AG10803 (cell line): ENCODE measurements around the gene XKR3.

ENCODE experiments used
- DNase-seq: peaks from one replicate; pipeline ENCODE4 v3.0.0; 2010; ENCODE audit warnings: low read depth
- H3K4me3 ChIP-seq: 2 replicates; pipeline ENCODE4 v1.5.1; 2011; ENCODE audit warnings: mild to moderate bottlenecking, low read length, control low read depth
- TF ChIP-seq, protein P1 (sequence below): conservative IDR thresholded peaks from 2 replicates; pipeline ENCODE4 v1.5.1; 2011; ENCODE audit warnings: mild to moderate bottlenecking, low read length, control low read depth, inconsistent platforms

XKR3 gene

DNA sequence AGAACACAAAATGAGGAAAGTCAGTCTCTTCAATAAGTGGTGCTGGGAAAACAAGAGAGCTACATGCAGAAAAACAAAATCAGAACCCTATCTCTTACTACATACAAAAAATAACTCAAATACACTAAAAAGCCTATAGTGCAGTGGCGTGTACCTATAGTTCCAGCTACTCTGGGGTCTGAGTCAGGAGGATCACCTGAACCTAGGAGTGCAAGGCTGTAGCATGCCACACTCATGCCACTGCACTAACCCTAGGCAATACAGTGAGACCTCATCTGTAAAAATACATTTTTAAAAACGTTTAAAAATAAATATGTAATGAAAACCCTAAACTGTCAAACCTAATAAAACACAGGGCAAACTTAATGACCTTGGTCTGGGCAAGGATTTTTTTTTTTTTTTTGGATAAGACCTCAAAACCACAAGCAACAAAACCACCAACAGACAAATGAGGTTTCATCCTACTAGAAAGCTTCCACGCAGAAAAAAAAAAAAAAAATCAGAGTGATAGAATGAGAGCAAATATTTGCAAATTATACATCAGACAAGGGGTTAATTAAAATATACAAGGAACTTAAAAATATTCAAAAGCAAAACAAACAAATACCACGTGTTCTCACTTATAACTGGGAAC, 35.2 kb downstream of the XKR3 start:
- TF ChIP-seq, protein P1, sequence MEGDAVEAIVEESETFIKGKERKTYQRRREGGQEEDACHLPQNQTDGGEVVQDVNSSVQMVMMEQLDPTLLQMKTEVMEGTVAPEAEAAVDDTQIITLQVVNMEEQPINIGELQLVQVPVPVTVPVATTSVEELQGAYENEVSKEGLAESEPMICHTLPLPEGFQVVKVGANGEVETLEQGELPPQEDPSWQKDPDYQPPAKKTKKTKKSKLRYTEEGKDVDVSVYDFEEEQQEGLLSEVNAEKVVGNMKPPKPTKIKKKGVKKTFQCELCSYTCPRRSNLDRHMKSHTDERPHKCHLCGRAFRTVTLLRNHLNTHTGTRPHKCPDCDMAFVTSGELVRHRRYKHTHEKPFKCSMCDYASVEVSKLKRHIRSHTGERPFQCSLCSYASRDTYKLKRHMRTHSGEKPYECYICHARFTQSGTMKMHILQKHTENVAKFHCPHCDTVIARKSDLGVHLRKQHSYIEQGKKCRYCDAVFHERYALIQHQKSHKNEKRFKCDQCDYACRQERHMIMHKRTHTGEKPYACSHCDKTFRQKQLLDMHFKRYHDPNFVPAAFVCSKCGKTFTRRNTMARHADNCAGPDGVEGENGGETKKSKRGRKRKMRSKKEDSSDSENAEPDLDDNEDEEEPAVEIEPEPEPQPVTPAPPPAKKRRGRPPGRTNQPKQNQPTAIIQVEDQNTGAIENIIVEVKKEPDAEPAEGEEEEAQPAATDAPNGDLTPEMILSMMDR, result no peak
- H3K4me3 ChIP-seq, result no peak overlapping the region
- DNase-seq, result no peak

DNA sequence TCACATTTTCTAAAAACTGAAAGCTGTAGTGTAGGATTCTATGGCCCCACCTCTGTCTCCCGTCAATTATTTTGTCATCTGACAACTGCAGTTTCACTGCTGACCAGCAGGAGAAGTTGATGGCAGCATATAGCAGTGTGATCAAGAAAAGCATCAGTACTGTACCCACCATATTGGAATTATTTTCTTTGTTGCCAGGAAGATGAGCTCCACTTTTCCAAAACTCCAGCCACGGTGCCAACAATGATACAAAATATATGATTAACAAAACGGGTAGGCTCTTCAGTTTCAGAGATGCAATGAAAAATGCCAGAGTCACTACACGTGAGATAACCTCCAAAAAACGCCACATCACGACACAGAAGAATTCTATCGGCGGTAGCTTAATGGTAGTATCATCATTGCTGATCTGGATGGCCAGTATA, 41.3 kb downstream of the XKR3 start:
- no peak overlapping the region for H3K4me3 ChIP-seq
- TF ChIP-seq, protein P1, result peak; percentile 31; the same call in 1 of the 2 replicates
- no peak for DNase-seq

DNA sequence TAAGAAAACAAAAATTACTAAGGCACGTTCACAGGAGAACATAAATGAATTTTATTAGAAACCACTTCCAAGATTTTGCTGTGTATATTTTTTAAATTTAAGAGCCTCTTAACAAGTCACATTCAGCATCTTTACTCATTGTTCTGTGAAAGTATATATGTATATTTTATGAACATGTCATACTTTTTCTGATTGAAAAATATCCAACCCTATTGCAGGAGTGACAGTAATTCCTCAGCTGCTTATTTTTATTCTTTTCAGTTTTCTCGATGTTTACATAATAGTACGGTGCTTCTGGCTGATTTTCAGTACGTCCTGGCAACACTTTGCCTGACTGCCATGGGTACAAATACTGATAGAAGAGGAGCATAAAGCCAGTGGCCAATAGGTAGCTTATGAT, 41.8 kb downstream of the XKR3 start:
- DNase-seq, result no peak
- TF ChIP-seq, protein P1, result no peak
- no peak overlapping the region for H3K4me3 ChIP-seq

DNA sequence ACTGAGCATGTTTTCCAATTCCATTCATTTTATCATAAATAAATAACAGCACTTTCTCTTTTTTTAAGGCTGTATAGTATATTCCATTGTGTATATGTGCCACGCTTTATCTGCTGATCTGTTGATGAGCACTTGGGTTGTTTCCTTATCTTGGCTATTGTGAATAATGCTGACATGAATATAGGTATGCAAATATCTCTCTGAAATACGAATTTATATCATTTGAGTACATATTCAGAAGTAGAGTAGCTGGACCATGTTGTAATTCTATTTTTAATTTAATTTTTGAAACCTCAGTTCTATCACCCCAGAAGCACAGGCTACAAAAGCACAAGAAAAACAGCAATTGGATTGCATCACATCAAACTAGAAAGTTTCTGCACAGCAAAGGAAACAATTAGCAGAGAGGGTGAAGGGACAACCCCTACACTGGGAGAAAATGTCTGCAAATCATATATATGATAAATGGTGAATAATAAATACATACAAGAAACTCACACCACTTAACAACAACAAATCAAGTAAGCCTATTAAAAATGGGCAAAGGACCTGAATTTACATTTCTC, 43.4 kb downstream of the XKR3 start:
- DNase-seq, result no peak
- H3K4me3 ChIP-seq, result no peak overlapping the region
- TF ChIP-seq, protein P1, result no peak

DNA sequence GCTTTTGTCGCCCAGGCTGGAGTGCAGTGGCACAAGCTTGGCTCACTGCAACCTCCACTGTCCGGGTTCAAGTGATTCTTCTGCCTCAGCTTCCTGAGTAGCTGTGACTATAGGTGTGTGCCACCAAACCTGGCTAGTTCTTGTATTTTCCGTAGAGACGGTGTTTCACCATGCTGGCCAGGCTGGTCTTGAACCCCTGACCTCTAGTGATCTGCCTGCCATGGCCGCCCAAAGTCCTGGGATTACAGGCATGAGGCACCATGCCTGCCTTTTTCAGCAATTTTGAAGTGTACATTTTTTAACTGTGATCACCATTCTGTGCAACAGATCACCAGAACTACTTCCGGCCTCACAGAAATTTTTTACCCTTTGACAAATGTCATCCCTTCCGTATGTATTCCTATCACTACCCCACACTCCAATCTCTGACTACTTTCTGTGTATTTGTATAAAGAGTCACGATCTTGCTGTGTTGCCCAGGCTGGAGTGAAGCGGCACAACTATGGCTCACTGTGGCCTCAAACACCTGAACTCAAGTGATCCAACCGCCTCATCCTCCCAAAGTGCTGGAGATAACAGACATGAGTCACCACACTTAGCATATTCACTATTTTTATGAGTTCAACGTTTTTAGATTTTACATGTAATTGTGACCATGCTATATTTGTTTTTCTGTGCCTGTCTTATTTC, 44.0 kb downstream of the XKR3 start:
- no peak overlapping the region for H3K4me3 ChIP-seq
- TF ChIP-seq, protein P1, result no peak
- no peak for DNase-seq

DNA sequence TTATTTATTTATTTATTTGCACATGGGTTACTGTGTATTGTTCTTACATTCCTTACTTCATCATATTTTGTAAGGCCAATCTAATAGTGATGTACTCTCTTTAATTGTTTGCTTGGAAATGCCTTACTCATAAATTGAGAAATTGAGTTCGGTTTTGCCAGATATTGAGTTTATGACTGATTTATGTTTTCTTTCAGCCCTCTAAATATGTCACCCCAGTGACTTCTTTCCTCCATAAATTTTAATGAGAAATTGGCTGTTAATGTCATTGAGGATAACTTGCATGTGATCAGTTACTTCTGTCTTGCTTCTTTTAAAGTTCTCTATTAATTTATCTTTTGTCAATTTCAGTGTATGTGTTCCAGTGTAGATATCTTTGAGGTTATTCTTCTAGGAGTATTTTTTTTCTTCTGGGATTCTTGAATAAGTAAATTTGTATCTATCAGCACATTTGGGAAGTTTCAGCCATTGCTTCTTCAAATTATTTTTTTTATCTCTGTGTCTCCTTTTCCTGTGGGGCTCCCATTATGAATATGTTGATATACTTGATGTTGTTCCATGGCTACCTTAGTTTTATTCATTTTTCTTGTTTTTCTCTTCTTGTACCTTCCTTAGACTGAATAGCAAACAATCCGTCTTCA, 47.8 kb downstream of the XKR3 start:
- no peak for DNase-seq
- TF ChIP-seq, protein P1, result no peak
- no peak overlapping the region for H3K4me3 ChIP-seq
